AG09319 (cell line): ENCODE measurements around the gene CSTF1.
"Not testable (repeated sequence)": the region's sequence is repeated elsewhere in the genome, so short reads cannot be mapped to it uniquely, and the experiment has no call there.

Source experiments
- DNase-seq: peaks from one replicate; pipeline ENCODE4 v3.0.0-alpha.2; 2010; ENCODE audit warnings: low read depth; ENCODE audit errors: extremely low read depth
- CTCF ChIP-seq: IDR thresholded peaks from 2 replicates; pipeline ENCODE4 v1.5.1; 2011; ENCODE audit warnings: low read depth, mild to moderate bottlenecking, inconsistent platforms, low read length, moderate library complexity

CSTF1 gene

DNA sequence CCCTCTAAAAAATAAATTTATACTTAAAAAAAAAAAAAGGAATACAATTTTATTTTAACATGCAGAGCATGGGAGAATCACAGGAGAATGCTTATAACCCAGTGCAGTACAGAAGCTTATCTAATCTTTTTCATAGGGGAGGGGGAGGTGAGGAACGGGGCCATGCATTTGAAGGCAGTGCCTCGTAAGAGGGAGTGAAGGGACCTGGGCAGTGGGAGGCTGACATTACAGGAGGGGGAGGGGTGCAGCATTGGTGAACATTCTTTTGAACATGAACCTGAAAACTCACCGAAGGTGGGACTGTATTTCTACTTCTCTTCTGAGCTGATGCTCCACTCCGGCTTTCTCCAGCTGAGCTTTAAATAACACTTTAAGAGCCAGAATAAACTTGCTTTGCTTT is 9.7 kb upstream of the CSTF1 start:
- no peak for DNase-seq

GRCh38 chr20:56383334-56383733 is 9.1 kb upstream of the CSTF1 start:
- no peak for DNase-seq
- TF ChIP-seq CTCF, result no peak

More for the DNA sequence above, 9.7 kb upstream of the CSTF1 start:
- no peak for TF ChIP-seq CTCF

GRCh38 chr20:56385130-56385529 is 7.3 kb upstream of the CSTF1 start:
- no peak for DNase-seq
- no peak for TF ChIP-seq CTCF

GRCh38 chr20:56386219-56386618 is 6.2 kb upstream of the CSTF1 start:
- no peak for DNase-seq
- TF ChIP-seq CTCF, result no peak

DNA sequence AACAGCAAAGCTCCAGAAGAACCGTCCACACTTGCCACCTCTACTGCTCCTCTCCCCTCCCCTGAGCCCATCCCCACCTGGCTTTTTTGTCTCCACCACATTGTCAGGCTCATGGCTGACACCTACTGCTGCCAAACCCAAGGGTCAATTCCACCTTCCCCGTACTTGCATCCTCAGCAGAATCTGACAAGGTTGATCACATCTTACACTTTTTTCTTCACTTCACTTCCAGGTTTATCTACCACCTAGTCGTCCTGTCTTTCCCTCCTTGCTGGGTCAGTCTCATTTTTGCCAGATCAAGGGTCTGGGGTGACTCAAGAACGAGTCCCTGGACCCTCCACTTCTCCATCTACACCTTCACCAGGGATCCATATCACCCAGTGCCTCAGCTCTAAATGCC is 3.6 kb upstream of the CSTF1 start:
- TF ChIP-seq CTCF, result no peak
- no peak for DNase-seq

DNA sequence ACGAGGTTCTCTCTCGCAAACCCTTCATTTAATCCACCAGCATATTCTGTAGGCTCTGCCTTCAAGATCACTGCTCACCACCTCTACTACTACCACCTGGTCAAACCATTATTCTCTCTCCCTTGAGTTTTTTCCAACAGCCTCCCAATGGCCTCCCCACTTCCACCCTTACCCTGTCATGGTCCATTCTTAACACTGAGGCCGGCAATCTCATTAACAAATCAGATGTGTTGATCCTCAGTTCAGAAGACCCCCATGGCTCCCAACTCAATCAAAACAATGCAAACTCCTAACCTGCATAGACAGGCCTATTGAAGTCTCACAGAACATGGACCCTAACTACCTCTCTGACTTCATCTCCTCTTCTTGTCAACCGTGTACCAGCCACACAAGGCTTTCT is 2.6 kb upstream of the CSTF1 start:
- DNase-seq, result no peak
- TF ChIP-seq CTCF, result no peak

GRCh38 chr20:56390396-56390795 is 2.0 kb upstream of the CSTF1 start:
- not testable (repeated sequence) for DNase-seq

DNA sequence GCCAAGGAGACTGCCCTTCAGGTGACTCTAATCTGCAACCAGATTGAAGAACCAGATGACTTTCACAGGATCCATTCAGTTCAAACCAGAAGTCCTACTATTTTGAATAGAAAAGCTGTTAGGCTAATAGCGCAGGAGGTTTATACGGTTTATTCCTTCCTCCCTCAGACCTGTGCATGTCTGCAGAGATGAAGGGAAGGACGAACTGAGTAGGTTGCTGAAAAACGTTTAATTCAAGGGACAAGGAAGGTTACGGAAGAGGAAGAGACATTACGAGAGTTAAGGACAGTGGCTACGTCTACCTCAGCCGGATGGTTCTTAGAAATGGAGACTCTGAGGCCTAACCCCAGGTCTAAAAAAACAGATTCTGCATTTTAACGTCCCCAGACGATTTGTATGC is 1.4 kb upstream of the CSTF1 start:
- no peak for DNase-seq

More for the DNA sequence above, 1.4 kb upstream of the CSTF1 start:
- TF ChIP-seq CTCF, result no peak
